MV-4-11 (cell line): ENCODE measurements around the gene CTBP2.

Source experiments
- DNase-seq: peaks from one replicate; lab custom pipeline; 2025; lab: John Stamatoyannopoulos, UW

Gene CTBP2

GRCh38 chr10:125144693-125145623 is 15.4 kb downstream of the CTBP2 start:
- peak; percentile 30 for DNase-seq

GRCh38 chr10:125144206-125144605 is 16.2 kb downstream of the CTBP2 start:
- no peak for DNase-seq

DNA sequence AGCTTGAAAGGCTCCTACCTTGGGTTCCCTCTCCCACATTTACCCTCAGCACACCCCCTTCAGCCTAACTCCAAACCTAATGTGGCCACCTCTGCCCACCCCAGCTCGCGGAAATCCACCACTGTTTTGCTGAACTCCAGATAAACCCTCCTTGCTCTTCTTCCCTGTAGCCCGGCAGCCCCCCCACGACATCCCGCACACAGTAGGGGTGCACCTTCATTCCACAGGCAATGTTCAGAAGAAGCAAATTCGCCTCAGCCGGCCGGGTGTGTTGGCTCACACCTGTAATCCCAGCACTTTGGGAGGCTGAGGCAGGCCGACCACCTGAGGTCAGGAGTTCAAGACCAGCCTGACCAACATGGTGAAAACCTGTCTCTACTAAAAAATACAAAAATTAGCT is 17.4 kb downstream of the CTBP2 start:
- no peak for DNase-seq

- no peak for DNase-seq
These were observed 18.4 kb downstream of the CTBP2 start for GRCh38 chr10:125141860-125142484.

DNA sequence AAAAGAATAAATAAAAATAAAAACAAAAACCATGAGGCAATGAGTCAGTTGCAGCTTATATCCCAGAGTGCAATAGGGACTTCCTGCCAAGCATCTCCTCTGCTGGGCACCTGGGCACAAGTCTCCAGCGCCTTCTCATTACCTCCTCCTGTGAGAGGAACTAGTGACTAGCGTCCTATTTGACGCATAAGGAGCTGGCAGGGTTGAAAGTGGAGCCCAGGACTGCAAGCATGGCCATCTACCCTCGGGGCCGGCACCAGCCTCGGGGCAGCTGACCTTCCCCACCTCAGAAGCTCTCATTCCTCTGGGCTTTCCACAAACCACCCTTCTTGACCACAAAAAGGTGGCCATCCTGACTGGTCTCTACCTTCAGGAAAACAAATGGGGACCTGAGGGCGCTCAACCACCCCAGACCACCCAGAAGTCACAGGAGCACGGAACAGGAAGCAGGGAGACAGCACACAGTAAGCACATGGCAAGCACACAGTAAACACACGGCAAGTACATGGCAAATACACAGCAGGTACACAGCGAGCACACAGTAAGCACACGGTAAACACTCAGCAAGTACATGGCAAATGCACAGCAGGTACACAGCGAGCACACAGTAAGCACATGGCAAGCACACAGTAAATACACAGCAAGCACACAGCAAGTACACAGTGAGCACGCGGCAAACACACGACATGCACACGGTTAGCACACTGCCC is 19.1 kb downstream of the CTBP2 start:
- DNase-seq: no peak

GRCh38 chr10:125140151-125140550 is 20.2 kb downstream of the CTBP2 start:
- no peak for DNase-seq

DNA sequence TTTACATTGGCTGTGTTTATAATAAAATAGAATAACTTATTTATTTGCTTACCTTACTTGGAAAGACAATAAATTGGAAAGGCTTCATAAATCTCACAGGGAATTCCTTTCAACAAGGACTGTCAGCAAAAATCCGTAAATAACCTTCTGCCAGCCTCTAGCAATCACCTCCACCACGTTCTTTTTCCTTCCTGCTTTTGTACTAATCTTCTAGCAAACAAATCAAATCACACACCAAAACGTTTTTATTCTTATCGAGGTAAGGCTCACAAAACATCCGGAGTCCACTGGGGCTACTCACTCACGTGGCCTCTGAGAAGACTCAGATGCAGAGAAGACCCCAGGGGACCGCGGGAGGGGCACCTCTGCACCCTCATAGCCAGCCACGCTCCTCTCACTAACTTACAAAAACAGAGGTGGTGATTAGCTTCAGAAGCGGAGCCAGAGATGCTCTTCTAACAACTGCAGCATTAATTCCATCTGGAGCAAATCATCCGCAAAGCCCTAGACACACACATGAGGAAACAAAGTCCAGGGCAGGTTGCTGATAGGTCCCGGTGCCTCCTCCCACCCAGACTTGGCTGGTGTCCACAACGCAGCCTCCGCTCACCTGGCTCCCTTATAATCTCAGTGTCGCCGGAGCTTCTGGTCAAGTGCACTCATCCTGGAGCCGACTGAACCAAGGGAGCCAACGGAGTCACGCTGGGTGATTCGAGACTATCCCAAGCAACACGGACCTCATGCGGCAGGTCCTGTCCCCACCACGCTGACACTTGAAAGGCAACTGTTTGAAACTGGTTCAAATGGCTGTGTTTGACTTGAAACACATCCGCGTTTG is 22.5 kb downstream of the CTBP2 start:
- DNase-seq: no peak

DNA sequence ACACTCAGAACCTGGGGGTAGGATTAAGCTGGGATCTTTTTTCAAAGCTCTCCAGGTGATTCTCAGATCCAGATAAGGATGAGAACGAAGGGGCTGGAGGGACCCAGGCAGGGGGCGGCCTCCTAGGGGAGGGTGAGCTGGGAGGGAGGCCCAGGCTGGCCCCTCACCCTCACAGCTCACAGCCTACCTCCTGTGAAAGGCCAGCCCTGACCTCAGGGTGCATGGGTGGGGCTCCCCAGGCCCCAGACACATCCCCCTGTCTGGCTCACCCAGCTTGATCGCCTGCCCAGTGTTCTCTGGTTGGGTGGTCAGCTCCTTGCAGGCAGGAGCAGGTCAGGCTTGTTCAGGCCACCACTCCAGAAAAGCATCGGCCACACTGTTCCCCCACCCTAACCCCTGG is 24.3 kb downstream of the CTBP2 start:
- DNase-seq: no peak

DNA sequence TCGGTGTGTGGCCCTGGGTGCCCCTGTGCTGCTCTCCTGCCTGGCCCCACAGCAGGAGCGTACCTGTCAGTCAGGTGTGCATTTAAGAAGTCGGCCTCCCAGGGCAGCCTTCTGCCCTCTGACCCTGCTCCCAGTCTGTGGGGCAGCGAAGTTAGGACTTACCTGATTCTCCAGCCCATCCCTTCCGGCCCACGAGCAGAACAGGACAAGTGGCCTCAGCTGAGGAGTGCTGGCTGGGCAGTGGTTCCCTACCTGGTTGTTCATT is 24.7 kb downstream of the CTBP2 start:
- DNase-seq: no peak

DNA sequence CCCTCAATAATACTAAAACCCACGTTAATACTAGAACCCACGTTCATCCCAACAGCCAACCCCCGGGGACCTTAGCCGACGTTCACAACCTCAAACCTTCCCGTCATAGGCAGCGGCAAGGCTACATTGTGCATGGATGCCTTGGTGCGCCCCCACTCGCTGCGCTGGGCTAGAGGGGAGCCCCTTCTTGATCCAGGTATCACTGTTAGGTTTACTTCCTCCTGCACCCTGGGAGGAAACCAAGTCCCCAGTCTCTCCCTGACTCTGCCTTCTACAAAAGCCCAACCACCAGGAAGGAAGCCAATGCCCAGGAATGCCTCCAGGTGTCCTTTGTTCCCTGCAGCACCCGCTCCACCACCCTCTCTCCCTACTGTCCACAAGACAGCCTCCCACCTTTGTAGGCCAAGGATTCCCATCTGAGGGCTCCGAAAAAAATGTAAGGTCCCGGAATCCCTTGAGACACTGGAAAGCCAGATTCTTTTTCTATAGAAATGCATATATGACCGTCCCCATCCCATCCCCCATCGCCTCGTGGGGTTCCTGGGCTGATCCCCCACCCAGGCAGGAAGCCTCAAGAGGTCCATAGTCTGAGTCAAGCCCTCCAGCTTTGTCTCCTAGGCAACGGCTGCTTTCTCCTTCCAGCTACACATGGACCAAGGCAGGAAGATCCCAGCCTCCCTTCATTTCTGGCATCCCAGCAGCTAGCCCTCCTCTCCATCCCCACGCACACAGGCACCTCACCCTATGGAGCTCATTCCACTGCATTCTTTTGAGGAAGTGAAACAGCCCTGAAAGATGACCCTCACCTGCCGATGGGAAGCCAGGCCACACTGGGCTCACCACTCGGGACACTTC is 25.2 kb downstream of the CTBP2 start:
- DNase-seq: no peak

- no peak for DNase-seq
These were observed 25.9 kb downstream of the CTBP2 start for GRCh38 chr10:125134483-125134848.

DNA sequence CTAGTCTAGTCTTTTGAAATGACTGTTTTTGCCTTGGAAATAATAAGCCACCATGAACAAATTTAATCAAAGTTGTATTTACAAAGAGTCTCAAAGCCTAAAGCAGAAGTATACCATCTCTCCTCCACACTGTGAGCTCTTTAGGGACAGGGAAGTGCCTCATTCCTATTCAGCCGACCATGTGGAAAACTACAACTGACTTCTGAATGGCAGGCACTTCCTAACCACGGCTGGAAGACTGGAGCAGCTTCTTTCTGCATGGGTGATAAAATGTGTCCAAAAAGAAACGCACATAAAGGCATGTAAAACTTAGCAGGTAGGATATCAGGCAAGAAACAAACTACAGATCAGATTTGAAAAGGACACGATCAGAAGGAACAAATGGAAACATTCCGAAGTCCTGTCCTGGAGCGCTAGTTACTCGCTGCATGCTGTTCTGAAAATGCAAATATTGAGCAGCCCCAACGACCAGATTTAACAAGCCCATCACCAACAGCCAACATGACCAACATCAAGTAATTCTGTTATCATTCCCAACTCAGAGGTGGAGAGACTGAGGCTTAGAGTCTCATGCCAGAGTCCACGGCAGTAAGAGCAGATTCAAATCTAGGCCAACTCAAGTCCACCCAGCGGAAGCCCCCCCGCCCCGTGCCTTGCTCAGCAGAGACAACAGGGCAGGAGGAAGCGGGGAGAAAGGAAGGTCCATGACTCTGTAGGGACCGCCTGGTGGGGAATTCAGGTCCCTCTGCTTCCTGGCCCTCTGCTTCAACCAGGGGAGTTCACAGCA is 26.5 kb downstream of the CTBP2 start:
- no peak for DNase-seq

- DNase-seq: no peak
These were observed 28.0 kb downstream of the CTBP2 start for GRCh38 chr10:125132344-125132743.

DNA sequence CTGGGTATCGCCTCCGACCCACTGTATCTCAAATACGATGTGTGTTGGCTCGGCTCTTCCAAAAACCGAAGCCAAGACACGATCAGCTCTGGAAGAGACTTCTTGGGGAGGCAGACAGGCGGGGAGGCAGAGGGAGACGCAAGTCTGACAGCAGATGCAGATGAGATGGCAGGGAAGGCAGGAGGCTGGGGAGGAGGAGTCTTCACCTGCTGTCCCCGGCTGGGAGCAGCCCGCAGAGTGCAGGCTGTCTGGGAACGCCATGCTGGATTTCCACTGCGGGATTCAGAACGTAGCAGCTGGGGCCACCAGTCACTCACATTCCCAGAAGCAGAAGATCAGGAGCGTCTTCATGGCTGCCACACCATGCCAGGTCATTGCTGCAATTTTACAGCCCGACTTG is 29.4 kb downstream of the CTBP2 start:
- DNase-seq: no peak

DNA sequence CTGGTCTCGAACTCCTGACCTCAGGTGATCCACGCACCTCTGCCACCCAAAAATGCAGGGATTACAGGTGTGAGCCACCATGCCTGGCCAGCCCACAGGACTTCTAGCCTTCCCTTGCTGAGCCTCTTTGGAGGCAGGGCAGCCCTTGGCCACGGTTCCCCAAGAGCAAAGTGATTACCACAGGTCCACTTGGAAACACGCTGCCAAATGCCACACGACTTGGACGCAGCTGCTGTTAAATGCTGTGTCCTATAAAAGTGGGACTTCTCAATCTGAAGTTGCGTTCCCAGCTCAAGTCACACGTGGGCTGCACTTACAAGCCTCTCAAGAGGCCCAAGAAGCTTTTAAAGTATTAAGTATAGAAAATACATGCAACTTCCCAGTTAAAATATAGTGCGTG is 30.1 kb downstream of the CTBP2 start:
- no peak for DNase-seq

GRCh38 chr10:125129076-125129458 is 31.3 kb downstream of the CTBP2 start:
- DNase-seq: no peak

GRCh38 chr10:125128397-125129075 is 31.8 kb downstream of the CTBP2 start:
- no peak for DNase-seq

- DNase-seq: no peak
These were observed 32.4 kb downstream of the CTBP2 start for GRCh38 chr10:125127986-125128385.

GRCh38 chr10:125127110-125127509 is 33.3 kb downstream of the CTBP2 start:
- DNase-seq: no peak
